ENCODE measurements around the gene MYOD1. TPM values are rescaled to one million over a fixed set of nuclear protein-coding genes. Genes with fewer than 3 reads are reported as not detected.

The MYOD1 gene
- total RNA-seq, 2 experiments from 2014 or later = not detected

GRCh38 chr11:17682848-17683247 is 36.5 kb upstream of the MYOD1 start:
- CTCF ChIA-PET (ENCODE audit: unreplicated experiment) = no interaction called here
- BruUV-seq (replicated peaks) = no TSS peak

DNA sequence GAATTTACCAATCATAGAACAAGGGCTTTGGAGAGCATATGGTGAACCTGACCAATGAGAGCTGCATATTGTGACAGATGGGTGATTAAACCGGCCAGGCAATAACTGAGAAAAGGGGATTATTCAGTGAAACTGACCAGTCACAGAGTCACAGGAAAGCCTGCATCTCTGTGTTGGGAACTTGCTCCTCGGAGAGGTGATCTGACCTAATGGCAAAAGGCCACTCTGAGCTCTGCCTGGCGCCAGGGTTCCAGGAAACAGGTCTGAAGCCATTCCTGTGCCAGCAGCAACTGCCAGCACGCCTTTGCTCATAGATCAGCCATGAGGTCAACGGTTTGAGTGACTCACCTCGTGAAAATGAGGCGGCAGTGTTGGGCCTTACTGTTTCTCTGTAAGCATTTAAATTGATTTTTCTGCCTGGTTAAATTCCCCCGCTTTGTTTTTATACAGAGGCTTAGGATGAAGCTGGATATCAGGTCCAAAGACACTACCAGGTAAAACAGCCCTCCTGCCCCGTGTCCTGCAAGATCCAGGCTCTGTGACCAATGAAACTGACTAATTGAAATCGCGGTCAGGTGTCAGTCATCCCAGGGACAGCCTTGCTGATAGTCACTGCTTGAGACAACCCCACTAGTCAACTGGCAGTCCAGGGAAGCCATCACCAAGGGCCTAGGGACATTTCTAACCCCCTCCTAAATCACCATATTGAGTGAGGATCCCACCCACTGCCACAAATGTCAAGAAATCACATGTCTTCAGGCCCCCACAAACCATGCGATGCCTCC is 35.8 kb upstream of the MYOD1 start:
- ChIA-PET POLR2A (no interaction called here), CTCF (ENCODE audit: unreplicated experiment) (no interaction called here)
- no peak overlapping the region for H3K27ac ChIP-seq (ENCODE audit: low read depth, low read length, poor library complexity, severe bottlenecking)

More at GRCh38 chr11:17682848-17683247, 36.5 kb upstream of the MYOD1 start:
- TF ChIP-seq EZH2phosphoT487 (IDR thresholded peaks at IDR 0.05; ENCODE audit: borderline replicate concordance, low read depth, low read length) (no peak), CTCF (conservative IDR thresholded peaks at IDR 0.05; ENCODE audit: low read length) (no peak)
- Histone ChIP-seq H3K9me2 (ENCODE audit: insufficient read depth, low read length) (no peaks in the 10 kb centered on the region), H3K4me3 (ENCODE audit: low read depth, low read length, poor library complexity, severe bottlenecking) (no peak overlapping the region), H3K79me2 (ENCODE audit: insufficient read depth, low read depth, low read length) (no peaks in the 10 kb centered on the region), H3K9me3 (ENCODE audit: low read length) (no peaks in the 10 kb centered on the region), H3K4me1 (ENCODE audit: insufficient read depth, low read length, poor library complexity, severe bottlenecking) (no peaks in the 10 kb centered on the region), H4K20me1 (ENCODE audit: insufficient read depth, low read length) (no peaks in the 10 kb centered on the region), H3K4me2 (ENCODE audit: low read length) (no peak overlapping the region), H3K27ac (ENCODE audit: low read depth, low read length, poor library complexity, severe bottlenecking) (no peak overlapping the region), H2AFZ (ENCODE audit: low read length) (no peak overlapping the region), H3K36me3 (ENCODE audit: insufficient read depth, low read length) (no peaks in the 10 kb centered on the region)
- POLR2A ChIA-PET = no interaction called here
- intact Hi-C loops (cut with micrococcal nuclease; ENCODE audit: unreplicated experiment) = no loop called here
- DNase-seq (ENCODE audit: low spot score) = no peak

More for the DNA sequence above, 35.8 kb upstream of the MYOD1 start:
- TF ChIP-seq EZH2phosphoT487 (IDR thresholded peaks at IDR 0.05; ENCODE audit: borderline replicate concordance, low read depth, low read length) = no peak
- no peak for TF ChIP-seq CTCF (conservative IDR thresholded peaks at IDR 0.05; ENCODE audit: low read length)
- Histone ChIP-seq H3K9me2 (ENCODE audit: insufficient read depth, low read length) (no peaks in the 10 kb centered on the region), H3K36me3 (ENCODE audit: insufficient read depth, low read length) (no peaks in the 10 kb centered on the region), H3K4me2 (ENCODE audit: low read length) (no peak overlapping the region), H2AFZ (ENCODE audit: low read length) (no peak overlapping the region), H3K4me3 (ENCODE audit: low read depth, low read length, poor library complexity, severe bottlenecking) (no peak overlapping the region), H3K79me2 (ENCODE audit: insufficient read depth, low read depth, low read length) (no peaks in the 10 kb centered on the region), H3K4me1 (ENCODE audit: insufficient read depth, low read length, poor library complexity, severe bottlenecking) (no peaks in the 10 kb centered on the region), H3K9me3 (ENCODE audit: low read length) (no peaks in the 10 kb centered on the region), H4K20me1 (ENCODE audit: insufficient read depth, low read length) (no peaks in the 10 kb centered on the region)
- intact Hi-C loops (cut with micrococcal nuclease; ENCODE audit: unreplicated experiment) = no loop called here
- BruUV-seq (replicated peaks) = no TSS peak
- DNase-seq (ENCODE audit: low spot score) = no peak
